Skeletal muscle tissue (tissue), 4 donors: ENCODE results near the gene SAFB2. TPM values are rescaled to one million over a fixed set of nuclear protein-coding genes. Genes with fewer than 3 reads are reported as not detected.

Experiments used
- H3K27ac ChIP-seq: one replicate; pipeline ENCODE4 v1.7.0; 2013; ENCODE audit warnings: mild to moderate bottlenecking, low read depth, low read length, inconsistent platforms
- H3K27me3 ChIP-seq, 3 donors: one replicate each; pipeline ENCODE4 v1.7.0; 2013; ENCODE audit warnings: low read length in 3 of 3; ENCODE audit not compliant: control insufficient read depth in 3 of 3, insufficient read depth in 3 of 3
- H3K36me3 ChIP-seq, 3 donors: one replicate each; pipeline ENCODE4 v1.7.0; 2013; ENCODE audit warnings: low read length in 3 of 3; ENCODE audit not compliant: control insufficient read depth in 3 of 3, insufficient read depth in 3 of 3
- H3K4me1 ChIP-seq, 3 donors: one replicate each; pipeline ENCODE4 v1.7.0; 2013; ENCODE audit warnings: low read length in 3 of 3, mild to moderate bottlenecking in 3 of 3; ENCODE audit not compliant: control insufficient read depth in 3 of 3, insufficient read depth in 3 of 3
- H3K4me3 ChIP-seq, 3 donors: one replicate each; pipeline ENCODE4 v1.7.0; 2013; ENCODE audit warnings: low read length in 3 of 3
- H3K9ac ChIP-seq, 3 donors: one replicate each; pipeline ENCODE4 v1.7.0; 2013; ENCODE audit warnings: low read length in 3 of 3, mild to moderate bottlenecking in 3 of 3, moderate library complexity in 2 of 3, low read depth in 1 of 3
- H3K9me3 ChIP-seq, 3 donors: one replicate each; pipeline ENCODE4 v1.7.0; 2013; ENCODE audit warnings: low read length in 3 of 3; ENCODE audit not compliant: control insufficient read depth in 3 of 3
- total RNA-seq: library from RNA; depleted of rRNA; stranded (reverse); fragments of >200 nt; gene quantifications from one replicate; pipeline ENCODE4 v1.2.3, GENCODE V29; 2014
- donor health status: Osteomylitis.

SAFB2 gene
- total RNA-seq, 1 donor from 2014 or later = 23.5 TPM

GRCh38 chr19:5560156-5560555 is 62.4 kb downstream of the SAFB2 start:
- Histone ChIP-seq H3K4me1 (no peaks in the 10 kb centered on the region), H3K27me3 (peaks cover 43 to 60% (median 55%) of the 10 kb centered on the region in 3 donors), H3K9me3 (peaks cover 4 to 6% (median 5%) of the 10 kb centered on the region in 3 donors), H3K9ac (no peak overlapping the region), H3K4me3 (no peak overlapping the region), H3K27ac (no peak overlapping the region), H3K36me3 (no peaks in the 10 kb centered on the region)

- Histone ChIP-seq H3K4me1 (no peaks in the 10 kb centered on the region), H3K9ac (no peak overlapping the region), H3K27me3 (peaks cover 39 to 60% (median 52%) of the 10 kb centered on the region in 3 donors), H3K4me3 (no peak overlapping the region), H3K27ac (no peak overlapping the region), H3K9me3 (peaks cover 4 to 6% (median 5%) of the 10 kb centered on the region in 3 donors), H3K36me3 (no peaks in the 10 kb centered on the region)
Observed at GRCh38 chr19:5559804-5560133, 62.8 kb downstream of the SAFB2 start.

- Histone ChIP-seq H3K27me3 (peaks cover 34 to 58% (median 52%) of the 10 kb centered on the region in 3 donors), H3K9ac (no peak overlapping the region), H3K4me1 (no peaks in the 10 kb centered on the region), H3K9me3 (peaks cover 4 to 6% (median 5%) of the 10 kb centered on the region in 3 donors), H3K4me3 (no peak overlapping the region), H3K36me3 (no peaks in the 10 kb centered on the region), H3K27ac (no peak overlapping the region)
Observed at GRCh38 chr19:5558101-5558621, 64.4 kb downstream of the SAFB2 start.

GRCh38 chr19:5557691-5558090 is 64.9 kb downstream of the SAFB2 start:
- Histone ChIP-seq H3K9me3 (peaks cover 4 to 6% (median 5%) of the 10 kb centered on the region in 3 donors), H3K27me3 (peaks cover 34 to 53% (median 48%) of the 10 kb centered on the region in 3 donors), H3K4me3 (no peak overlapping the region), H3K9ac (no peak overlapping the region), H3K4me1 (no peaks in the 10 kb centered on the region), H3K27ac (no peak overlapping the region), H3K36me3 (no peaks in the 10 kb centered on the region)

- no peak overlapping the region for H3K9ac ChIP-seq
- no peak overlapping the region for H3K27ac ChIP-seq
- peaks cover 19 to 32% (median 23%) of the 10 kb centered on the region in 3 donors for H3K27me3 ChIP-seq
- no peaks in the 10 kb centered on the region for H3K9me3 ChIP-seq
- H3K36me3 ChIP-seq = no peaks in the 10 kb centered on the region
- H3K4me1 ChIP-seq = no peaks in the 10 kb centered on the region
- no peak overlapping the region for H3K4me3 ChIP-seq
Observed at GRCh38 chr19:5554828-5555227, 67.7 kb downstream of the SAFB2 start.

- peaks cover 15 to 27% (median 17%) of the 10 kb centered on the region in 3 donors for H3K27me3 ChIP-seq
- H3K36me3 ChIP-seq = no peaks in the 10 kb centered on the region
- H3K27ac ChIP-seq = no peak overlapping the region
- no peaks in the 10 kb centered on the region for H3K4me1 ChIP-seq
- H3K9ac ChIP-seq = no peak overlapping the region
- H3K9me3 ChIP-seq = no peaks in the 10 kb centered on the region
- no peak overlapping the region for H3K4me3 ChIP-seq
Observed at GRCh38 chr19:5553892-5554291, 68.7 kb downstream of the SAFB2 start.

- no peak overlapping the region for H3K9ac ChIP-seq
- no peak overlapping the region for H3K4me3 ChIP-seq
- no peak overlapping the region for H3K27ac ChIP-seq
- H3K36me3 ChIP-seq = no peaks in the 10 kb centered on the region
- H3K4me1 ChIP-seq = no peaks in the 10 kb centered on the region
- H3K27me3 ChIP-seq = peaks cover 2 to 12% (median 4%) of the 10 kb centered on the region in 3 donors
- H3K9me3 ChIP-seq = no peaks in the 10 kb centered on the region
Observed at GRCh38 chr19:5547881-5548280, 74.7 kb downstream of the SAFB2 start.

GRCh38 chr19:5545984-5546383 is 76.6 kb downstream of the SAFB2 start:
- no peak overlapping the region for H3K27ac ChIP-seq
- no peaks in the 10 kb centered on the region for H3K4me1 ChIP-seq
- H3K9me3 ChIP-seq = no peaks in the 10 kb centered on the region
- peaks cover 4 to 12% (median 7%) of the 10 kb centered on the region in 3 donors for H3K27me3 ChIP-seq
- no peak overlapping the region for H3K4me3 ChIP-seq
- no peaks in the 10 kb centered on the region for H3K36me3 ChIP-seq
- H3K9ac ChIP-seq = no peak overlapping the region

GRCh38 chr19:5545051-5545450 is 77.5 kb downstream of the SAFB2 start:
- peaks cover 4 to 16% (median 7%) of the 10 kb centered on the region in 3 donors for H3K27me3 ChIP-seq
- H3K36me3 ChIP-seq = no peaks in the 10 kb centered on the region
- H3K4me3 ChIP-seq = no peak overlapping the region
- H3K9ac ChIP-seq = no peak overlapping the region
- no peaks in the 10 kb centered on the region for H3K9me3 ChIP-seq
- no peak overlapping the region for H3K27ac ChIP-seq
- H3K4me1 ChIP-seq = no peaks in the 10 kb centered on the region

- Histone ChIP-seq H3K9ac (no peak overlapping the region), H3K4me1 (peaks cover 3 to 14% (median 10%) of the 10 kb centered on the region in 3 donors), H3K9me3 (no peaks in the 10 kb centered on the region), H3K27ac (no peak overlapping the region), H3K36me3 (no peaks in the 10 kb centered on the region), H3K4me3 (no peak overlapping the region), H3K27me3 (peaks cover 8 to 30% (median 18%) of the 10 kb centered on the region in 3 donors)
Observed at GRCh38 chr19:5542665-5543064, 79.9 kb downstream of the SAFB2 start.
